H1 (cell line): ENCODE data around the gene TIE1. TPM values are rescaled to one million over a fixed set of nuclear protein-coding genes. Genes with fewer than 3 reads are reported as not detected.

Source experiments
- CTCF ChIA-PET: fragments of 300-600 bp; sonication (Branson Sonifier 250); formaldehyde crosslinking; loops from one replicate; lab custom pipeline; 2021; ENCODE audit not compliant: partially characterized antibody; lab: Charles Lee
- POLR2A ChIA-PET: fragments of 300-600 bp; sonication (Branson Sonifier 250); formaldehyde crosslinking; loops from one replicate; lab custom pipeline; 2021; ENCODE audit warnings: inconsistent platforms; ENCODE audit not compliant: partially characterized antibody; lab: Charles Lee
- DNase-seq, 2 experiments: peaks; one replicate each; pipeline versions ENCODE4 v3.0.0 to v3.0.0-alpha.2; 2010 to 2022; ENCODE audit warnings: low spot score in 2 of 2, low read depth in 1 of 2, mixed read lengths in 1 of 2
- FAIRE-seq: peaks from 2 replicates; lab custom pipeline; 2011; peaks lifted over from hg19 to GRCh38; lab: Jason Lieb, UNC
- H2AFZ ChIP-seq: 2 replicates; pipeline ENCODE4 v1.8.1; 2012; ENCODE audit warnings: low read length, inconsistent platforms
- H2AK5ac ChIP-seq: 2 replicates; pipeline ENCODE4 v1.6.1; 2013; ENCODE audit warnings: low read depth, low read length
- H2BK120ac ChIP-seq: replicated peaks from 2 replicates; pipeline ENCODE3; 2013; ENCODE audit warnings: low read depth, low read length, inconsistent platforms
- H2BK12ac ChIP-seq: 2 replicates; pipeline ENCODE4 v1.6.1; 2013; ENCODE audit warnings: low read depth, low read length
- H2BK15ac ChIP-seq: 2 replicates; pipeline ENCODE4 v1.6.1; 2013; ENCODE audit warnings: low read length
- H2BK20ac ChIP-seq: 2 replicates; pipeline ENCODE4 v1.6.1; 2013; ENCODE audit warnings: low read length
- H2BK5ac ChIP-seq: 2 replicates; pipeline ENCODE4 v1.6.1; 2013; ENCODE audit warnings: low read depth, low read length
- H3K14ac ChIP-seq: 2 replicates; pipeline ENCODE4 v1.6.1; 2013; ENCODE audit warnings: inconsistent platforms; ENCODE audit not compliant: insufficient read length
- H3K18ac ChIP-seq: 2 replicates; pipeline ENCODE4 v1.6.1; 2013; ENCODE audit warnings: low read length; ENCODE audit errors: extremely low read depth
- H3K23ac ChIP-seq: 2 replicates; pipeline ENCODE4 v1.6.1; 2013; ENCODE audit warnings: inconsistent platforms; ENCODE audit not compliant: insufficient read length
- H3K23me2 ChIP-seq: 2 replicates; pipeline ENCODE4 v1.6.1; 2013; ENCODE audit warnings: low read depth, low read length
- H3K27ac ChIP-seq: 2 replicates; pipeline ENCODE4 v1.6.1; 2011; ENCODE audit warnings: low read depth, low read length, inconsistent platforms
- H3K27me3 ChIP-seq, 4 experiments: replicated peaks in 1 of 4; 1 replicate in 1 of 4; 2 replicates in 3 of 4; pipeline versions ENCODE4 v1.6.1 to v1.8.1; 2011 to 2013; ENCODE audit warnings: low read length in 3 of 4, mild to moderate bottlenecking in 3 of 4, inconsistent platforms in 2 of 4, mixed read lengths in 2 of 4, moderate library complexity in 1 of 4; ENCODE audit not compliant: control insufficient read depth in 3 of 4, insufficient read depth in 3 of 4; ENCODE audit errors: extremely low read depth in 1 of 4
- H3K36me3 ChIP-seq, 4 experiments: 2 replicates each; pipeline versions ENCODE4 v1.6.1 to v1.8.1; 2011 to 2013; ENCODE audit warnings: mild to moderate bottlenecking in 4 of 4, low read length in 3 of 4, moderate library complexity in 2 of 4, control low read depth in 1 of 4, inconsistent platforms in 1 of 4; ENCODE audit not compliant: insufficient read depth in 4 of 4, control insufficient read depth in 2 of 4
- H3K4ac ChIP-seq: replicated peaks from 2 replicates; pipeline ENCODE3; 2013; ENCODE audit warnings: low read length, low read depth, mixed read lengths, inconsistent platforms; ENCODE audit not compliant: insufficient read length
- H3K4me1 ChIP-seq, 4 experiments: replicated peaks in 1 of 4; 1 replicate in 1 of 4; 2 replicates in 3 of 4; pipeline versions ENCODE4 v1.6.1 to v1.8.1; 2011 to 2013; ENCODE audit warnings: low read length in 3 of 4, inconsistent platforms in 2 of 4, mixed read lengths in 1 of 4; ENCODE audit not compliant: insufficient read depth in 4 of 4, control insufficient read depth in 3 of 4
- H3K4me2 ChIP-seq, 2 experiments: 2 replicates each; pipeline versions ENCODE4 v1.6.1 to v1.8.1; 2011 to 2013; ENCODE audit warnings: low read depth in 2 of 2, low read length in 2 of 2, control low read depth in 1 of 2, inconsistent platforms in 1 of 2, mild to moderate bottlenecking in 1 of 2; ENCODE audit not compliant: insufficient read depth in 1 of 2
- H3K4me3 ChIP-seq, 4 experiments: fragments of 200-600, 300-600 bp in 1 of 4; sonication (generic), shearing (Covaris generic), sonication (Bioruptor Twin) in 1 of 4; 2 replicates each; pipeline versions ENCODE4 v1.5.1 to v1.8.1; 2011 to 2016; ENCODE audit warnings: low read length in 4 of 4, low read depth in 3 of 4, control low read depth in 2 of 4, inconsistent platforms in 2 of 4, mild to moderate bottlenecking in 2 of 4, mixed read lengths in 1 of 4, moderate library complexity in 1 of 4; ENCODE audit not compliant: insufficient read depth in 2 of 4; ENCODE audit errors: extremely low read depth in 1 of 4
- H3K56ac ChIP-seq: replicated peaks from 2 replicates; pipeline ENCODE3; 2013; ENCODE audit warnings: low read depth, mild to moderate bottlenecking, mixed read lengths, low read length, inconsistent platforms; ENCODE audit not compliant: insufficient read length
- H3K79me1 ChIP-seq: 2 replicates; pipeline ENCODE4 v1.6.1; 2013; ENCODE audit warnings: low read depth, low read length, control low read depth
- H3K79me2 ChIP-seq, 2 experiments: 2 replicates each; pipeline versions ENCODE4 v1.6.1 to v1.8.1; 2012 to 2013; ENCODE audit warnings: low read length in 2 of 2, mild to moderate bottlenecking in 2 of 2, inconsistent platforms in 1 of 2; ENCODE audit not compliant: insufficient read depth in 2 of 2, control insufficient read depth in 1 of 2
- H3K9ac ChIP-seq, 4 experiments: replicated peaks in 1 of 4; 1 replicate in 1 of 4; 2 replicates in 3 of 4; pipeline versions ENCODE4 v1.6.1 to v1.8.1; 2011 to 2013; ENCODE audit warnings: low read depth in 3 of 4, low read length in 3 of 4, control low read depth in 2 of 4, mild to moderate bottlenecking in 2 of 4, moderate library complexity in 2 of 4, inconsistent platforms in 1 of 4; ENCODE audit errors: extremely low read depth in 1 of 4
- H3K9me3 ChIP-seq, 2 experiments: 2 replicates each; pipeline versions ENCODE4 v1.6.1 to v1.8.1; 2012 to 2013; ENCODE audit warnings: mild to moderate bottlenecking in 2 of 2, moderate library complexity in 2 of 2, control low read depth in 1 of 2, inconsistent platforms in 1 of 2, low read depth in 1 of 2, low read length in 1 of 2, mixed read lengths in 1 of 2; ENCODE audit not compliant: insufficient read depth in 2 of 2
- H4K20me1 ChIP-seq, 2 experiments: replicated peaks in 1 of 2; 2 replicates each; pipeline versions ENCODE3 to v1.8.1; 2011 to 2013; ENCODE audit warnings: inconsistent platforms in 2 of 2, low read length in 2 of 2, mild to moderate bottlenecking in 1 of 2; ENCODE audit not compliant: insufficient read depth in 2 of 2, control insufficient read depth in 1 of 2
- H4K5ac ChIP-seq: 2 replicates; pipeline ENCODE4 v1.6.1; 2013; ENCODE audit warnings: low read length, low read depth, mixed read lengths, inconsistent platforms; ENCODE audit not compliant: insufficient read length
- H4K8ac ChIP-seq: 2 replicates; pipeline ENCODE4 v1.8.0; 2013; ENCODE audit warnings: mild to moderate bottlenecking, moderate library complexity, low read length, inconsistent platforms; ENCODE audit not compliant: insufficient read depth; ENCODE audit errors: extremely low read depth
- H4K91ac ChIP-seq: replicated peaks from 2 replicates; pipeline ENCODE3; 2013; ENCODE audit warnings: low read length, mixed read lengths, inconsistent platforms; ENCODE audit not compliant: insufficient read length
- ASH2L ChIP-seq: fragments of 200-600, 300-600 bp; sonication (generic); IDR thresholded peaks from one replicate; pipeline ENCODE4 v1.7.1; 2017; ENCODE audit warnings: low read length
- CHD1 ChIP-seq: IDR thresholded peaks from 2 replicates; pipeline ENCODE4 v1.6.1; 2012; ENCODE audit warnings: low read depth, low read length, improper control_type of control experiment
- EZH2 ChIP-seq: fragments of 200-600 bp; sonication (generic); IDR thresholded peaks from 2 replicates; pipeline ENCODE4 v1.7.1; 2012; ENCODE audit warnings: low read depth, mild to moderate bottlenecking, moderate library complexity, low read length, inconsistent platforms; ENCODE audit not compliant: severe bottlenecking
- KDM1A ChIP-seq: fragments of 200-600, 300-600 bp; sonication (generic); IDR thresholded peaks from 2 replicates; pipeline ENCODE4 v1.7.1; 2016; ENCODE audit warnings: mild to moderate bottlenecking, low read length, borderline replicate concordance
- KDM5A ChIP-seq: fragments of 200-600 bp; IDR thresholded peaks from 2 replicates; pipeline ENCODE4 v1.7.1; 2012; ENCODE audit warnings: mild to moderate bottlenecking, low read length, inconsistent platforms, mixed read lengths
- SIN3A ChIP-seq, 2 experiments: IDR thresholded peaks in 1 of 2; conservative IDR thresholded peaks in 1 of 2; 2 replicates each; pipeline ENCODE4 v1.6.1; 2011 to 2012; ENCODE audit warnings: low read length in 2 of 2, improper control_type of control experiment in 1 of 2, low read depth in 1 of 2, mild to moderate bottlenecking in 1 of 2
- WGBS, 2 experiments: shearing (Covaris generic) in 1 of 2; methylation state at CpG; one replicate each; pipeline versions ENCODE4 v1.1.6 to v1.1.7; 2013 to 2015; ENCODE audit warnings: low lambda C conversion rate in 2 of 2, mixed read lengths in 2 of 2, inconsistent platforms in 1 of 2, low coverage in 1 of 2, missing lambda C conversion rate in 1 of 2; ENCODE audit not compliant: insufficient replicate concordance in 2 of 2, insufficient coverage in 1 of 2, insufficient read length in 1 of 2; ENCODE audit errors: extremely low coverage in 1 of 2, missing lambda C conversion rate in 1 of 2; 5-methylcytosine and 5-hydroxymethylcytosine counted together
- polyA plus RNA-seq, 7 experiments: library from polyadenylated mRNA; depleted of rRNA in 3 of 7; stranded (reverse) in 5 of 7; unstranded in 2 of 7; fragments of >200 nt in 5 of 7; fragments of 200-250 nt in 2 of 7; gene quantifications; 1 replicate in 5 of 7; 2 replicates in 1 of 7; 4 replicates in 1 of 7; pipeline versions ENCODE4 v1.2.1 to v1.2.3, GENCODE V29; 2011 to 2013; ENCODE audit warnings: missing spikeins in 2 of 7, mixed read lengths in 2 of 7
- total RNA-seq: library from RNA; stranded (reverse); fragmentation: NEBNext Ultra II Directional; extraction: Animal tissue kit (Norgen Biotek cat#: 25700); gene quantifications from 2 replicates; pipeline ENCODE4 v1.2.1, GENCODE V29; 2021

Gene TIE1
- total and polyA plus RNA-seq, 2 of the 8 experiments (the other 6 are each of a cell fraction or from before 2014, with no cell fraction given), result 0.74 to 2.2 TPM

GRCh38 chr1:43312663-43313515, 12.1 kb downstream of the TIE1 start:
- Histone ChIP-seq H3K4me3 (no peak overlapping the region), H4K5ac (no peak overlapping the region), H2AFZ (no peak overlapping the region), H3K14ac (no peak overlapping the region), H2BK15ac (no peak overlapping the region), H3K79me2 (no peaks in the 10 kb centered on the region), H2BK120ac (no peak overlapping the region), H2BK12ac (no peak overlapping the region), H4K20me1 (no peaks in the 10 kb centered on the region), H3K4ac (no peak overlapping the region), H4K8ac (peak overlapping the region; percentile 43), H3K4me2 (no peak overlapping the region), H3K23ac (no peak overlapping the region), H3K4me1 (peaks cover 0 to 1% (median 0%) of the 10 kb centered on the region in 4 experiments; a peak in 1 of 7 replicates), H3K18ac (no peak overlapping the region), H3K27ac (no peak overlapping the region; the same call in 1 of the 2 replicates), H4K91ac (no peak overlapping the region), H3K27me3 (no peaks in the 10 kb centered on the region; a peak in 1 of 7 replicates), H3K23me2 (no peaks in the 10 kb centered on the region), H3K56ac (no peak overlapping the region), H2AK5ac (no peak overlapping the region), H3K79me1 (no peaks in the 10 kb centered on the region), H2BK5ac (no peak overlapping the region), H3K9me3 (no peaks in the 10 kb centered on the region), H2BK20ac (no peak overlapping the region), H3K36me3 (no peaks in the 10 kb centered on the region), H3K9ac (no peak overlapping the region)
- FAIRE-seq, result no peak
- ChIA-PET POLR2A (interaction anchor here (1.1 kb wide), 1 partner anchor 46 kb away, joined by 4 read pairs; the partner anchor contains the start of gene CDC20), CTCF (interaction anchor here (0.7 to 1.5 kb wide), 5 partner anchors 10 to 39 kb away, joined by 3 read pairs; no protein-coding TSS in a partner anchor)
- 92% methylated on average over 24 of the region's 24 CpGs; no CpG with 5 or more reads in 1 of the 2 experiments for WGBS, 2 experiments
- DNase-seq, result no peak
- TF ChIP-seq KDM1A (no peak), EZH2 (no peak), KDM5A (no peak), ASH2L (no peak), SIN3A (conservative IDR thresholded peaks at IDR 0.05 in 1 of 2, IDR thresholded peaks at IDR 0.05 in 1 of 2; ENCODE audit: low read depth in 1 of 2, low read length in 2 of 2) (no peak), CHD1 (no peak)
